HG03025 (cell line): ENCODE data around the gene KLHL5.
"Not testable (repeated sequence)": the region's sequence is repeated elsewhere in the genome, so short reads cannot be mapped to it uniquely, and the experiment has no call there.

Experiments
- ATAC-seq: cut with Tn5 transposase; IDR thresholded peaks from one replicate; pipeline ENCODE4 v1.9.1; 2021; ENCODE audit warnings: mild to moderate bottlenecking, moderate library complexity; ENCODE audit not compliant: unreplicated experiment, low FRiP score

KLHL5 gene

GRCh38 chr4:39096847-39097246, 34.8 kb downstream of the KLHL5 start:
- ATAC-seq: no peak

GRCh38 chr4:39097290-39097689, 35.3 kb downstream of the KLHL5 start:
- no peak for ATAC-seq

- no peak for ATAC-seq
Observed at GRCh38 chr4:39102297-39102696, 40.3 kb downstream of the KLHL5 start.

- ATAC-seq: no peak
Observed at GRCh38 chr4:39103291-39103690, 41.3 kb downstream of the KLHL5 start.

GRCh38 chr4:39104255-39104654, 42.2 kb downstream of the KLHL5 start:
- ATAC-seq: no peak

GRCh38 chr4:39106011-39106410, 44.0 kb downstream of the KLHL5 start:
- no peak for ATAC-seq

GRCh38 chr4:39114436-39114835, 52.4 kb downstream of the KLHL5 start:
- ATAC-seq: no peak

GRCh38 chr4:39118034-39118658, 56.1 kb downstream of the KLHL5 start:
- ATAC-seq: no peak

- no peak for ATAC-seq
Observed at GRCh38 chr4:39120418-39120817, 58.4 kb downstream of the KLHL5 start.

- no peak for ATAC-seq
Observed at GRCh38 chr4:39124885-39125599, 63.0 kb downstream of the KLHL5 start.

- no peak for ATAC-seq
Observed at GRCh38 chr4:39125600-39125985, 63.6 kb downstream of the KLHL5 start.

- ATAC-seq: no peak
Observed at GRCh38 chr4:39126256-39127095, 64.4 kb downstream of the KLHL5 start.

- no peak for ATAC-seq
Observed at GRCh38 chr4:39133623-39134022, 71.6 kb downstream of the KLHL5 start.

GRCh38 chr4:39134683-39135306, 72.8 kb downstream of the KLHL5 start:
- ATAC-seq: no peak

GRCh38 chr4:39138227-39138626, 76.2 kb downstream of the KLHL5 start:
- ATAC-seq: not testable (repeated sequence)

GRCh38 chr4:39146211-39146610, 84.2 kb downstream of the KLHL5 start:
- ATAC-seq: no peak

- no peak for ATAC-seq
Observed at GRCh38 chr4:39154009-39154408, 92.0 kb downstream of the KLHL5 start.

GRCh38 chr4:39157520-39157919, 95.5 kb downstream of the KLHL5 start:
- no peak for ATAC-seq

GRCh38 chr4:39166177-39166576, 104.1 kb downstream of the KLHL5 start:
- ATAC-seq: no peak

GRCh38 chr4:39166669-39167068, 104.6 kb downstream of the KLHL5 start:
- no peak for ATAC-seq

GRCh38 chr4:39169426-39169825, 107.4 kb downstream of the KLHL5 start:
- ATAC-seq: no peak
